Measurements from ENCODE around the gene TMPRSS4.

Gene TMPRSS4

GRCh38 chr11:118142081-118142480 is 65.2 kb downstream of the TMPRSS4 start:
- no peak overlapping the region for H3K4me3 ChIP-seq (ENCODE audit: low read depth, low read length)
- DNase-seq (ENCODE audit: low read depth), result no peak
- TF ChIP-seq CTCF (IDR thresholded peaks at IDR 0.05; ENCODE audit: control insufficient read depth, extremely low read depth, insufficient read depth), result no peak

- no peak for DNase-seq (ENCODE audit: low read depth)
- no peak overlapping the region for H3K4me3 ChIP-seq (ENCODE audit: low read depth, low read length)
Observed at GRCh38 chr11:118142809-118143208, 65.9 kb downstream of the TMPRSS4 start.

DNA sequence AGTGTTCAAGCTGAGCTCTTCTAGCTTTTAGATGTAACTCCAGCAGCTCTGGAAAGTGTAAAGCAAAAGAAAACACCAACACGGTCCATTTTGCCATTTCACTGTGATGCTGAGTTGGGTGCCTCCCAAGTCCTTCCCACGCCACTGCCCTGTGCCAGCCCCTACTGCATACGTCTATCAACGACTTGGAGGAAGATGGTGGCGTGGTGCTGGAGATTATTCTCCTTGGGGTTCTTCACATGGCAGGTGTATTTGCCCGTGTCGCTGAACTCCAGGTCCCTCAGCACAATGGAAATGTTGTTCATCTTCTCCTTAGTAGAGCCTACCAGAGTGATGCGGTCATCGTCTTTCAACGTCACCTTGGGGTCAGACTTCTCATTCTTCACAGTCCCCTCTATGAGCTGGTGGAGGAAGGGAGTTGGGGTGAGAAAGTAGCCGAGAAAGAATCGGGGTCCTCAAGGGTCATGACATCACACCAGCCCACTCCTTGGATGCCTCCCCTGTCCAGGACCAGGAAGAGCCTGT is 66.8 kb downstream of the TMPRSS4 start:
- TF ChIP-seq CTCF (IDR thresholded peaks at IDR 0.05; ENCODE audit: control insufficient read depth, extremely low read depth, insufficient read depth), result no peak
- H3K4me3 ChIP-seq (ENCODE audit: low read depth, low read length), result no peak overlapping the region
- DNase-seq (ENCODE audit: low read depth), result no peak

More at GRCh38 chr11:118142809-118143208, 65.9 kb downstream of the TMPRSS4 start:
- no peak for TF ChIP-seq CTCF (IDR thresholded peaks at IDR 0.05; ENCODE audit: control insufficient read depth, extremely low read depth, insufficient read depth)

DNA sequence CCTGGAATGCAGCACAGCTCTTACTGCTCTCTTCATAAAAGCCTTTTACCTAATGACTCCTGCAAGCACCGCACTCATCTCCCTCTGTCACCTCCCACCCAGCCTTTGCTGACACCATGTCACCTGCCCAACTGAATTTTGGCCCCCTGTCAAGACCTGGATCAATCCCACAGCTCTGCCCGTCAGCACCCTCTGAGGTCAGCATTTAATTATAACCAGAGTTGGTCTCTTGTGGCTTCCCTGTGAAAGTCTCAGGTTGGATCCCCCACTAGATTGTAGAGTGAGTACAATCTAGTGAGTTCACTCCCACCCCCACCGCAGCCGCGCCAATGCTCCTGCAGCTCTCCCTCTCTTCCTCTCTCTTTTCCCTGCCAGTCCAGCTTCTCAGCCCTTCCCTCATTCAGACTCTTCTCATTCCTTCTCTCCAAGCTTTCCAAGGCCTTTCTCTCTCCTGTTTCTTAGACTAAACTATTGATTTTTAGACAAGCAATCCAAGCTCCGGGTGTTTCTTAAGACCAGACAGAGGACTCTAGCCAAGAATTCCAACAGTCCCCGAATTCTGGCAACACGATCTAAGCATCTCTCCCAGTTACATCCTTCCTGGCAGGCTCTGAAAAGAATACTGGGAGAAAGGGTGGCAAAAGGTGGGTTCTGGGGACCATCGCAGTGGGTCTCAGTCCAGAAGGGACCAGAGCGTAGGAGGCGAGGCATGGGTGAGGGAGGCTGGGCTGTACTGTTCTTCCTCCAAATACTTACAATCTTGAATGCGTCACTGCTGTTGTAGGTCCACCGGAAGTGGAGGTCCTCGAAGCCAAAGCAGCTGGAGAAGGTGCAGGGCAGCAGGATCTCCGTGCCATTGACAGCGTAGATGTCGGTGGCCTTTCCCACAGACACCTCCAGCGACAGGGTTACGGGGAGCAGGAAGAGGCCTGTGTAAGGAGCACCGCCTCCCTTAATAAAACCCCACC is 67.7 kb downstream of the TMPRSS4 start:
- H3K4me3 ChIP-seq (ENCODE audit: low read depth, low read length), result no peak overlapping the region
- DNase-seq (ENCODE audit: low read depth), result no peak
- TF ChIP-seq CTCF (IDR thresholded peaks at IDR 0.05; ENCODE audit: control insufficient read depth, extremely low read depth, insufficient read depth), result no peak

- TF ChIP-seq CTCF (IDR thresholded peaks at IDR 0.05; ENCODE audit: control insufficient read depth, extremely low read depth, insufficient read depth), result peak; percentile 82
- peak overlapping the region; percentile 50 for H3K4me3 ChIP-seq (ENCODE audit: low read depth, low read length)
- peak; percentile 77 for DNase-seq (ENCODE audit: low read depth)
Observed at GRCh38 chr11:118145285-118146227, 68.7 kb downstream of the TMPRSS4 start.

- DNase-seq (ENCODE audit: low read depth), result no peak
- TF ChIP-seq CTCF (IDR thresholded peaks at IDR 0.05; ENCODE audit: control insufficient read depth, extremely low read depth, insufficient read depth), result no peak
- no peak overlapping the region for H3K4me3 ChIP-seq (ENCODE audit: low read depth, low read length)
Observed at GRCh38 chr11:118146554-118146953, 69.7 kb downstream of the TMPRSS4 start.

Data from LNCaP clone FGC (cell line).